ENCODE data around the gene MRPL14. TPM values are rescaled to one million over a fixed set of nuclear protein-coding genes. Genes with fewer than 3 reads are reported as not detected.

Gene MRPL14
- total and polyA plus RNA-seq, 2 of the 8 experiments (the other 6 are each of a cell fraction or from before 2014, with no cell fraction given) = 82.0 to 97.1 TPM

DNA sequence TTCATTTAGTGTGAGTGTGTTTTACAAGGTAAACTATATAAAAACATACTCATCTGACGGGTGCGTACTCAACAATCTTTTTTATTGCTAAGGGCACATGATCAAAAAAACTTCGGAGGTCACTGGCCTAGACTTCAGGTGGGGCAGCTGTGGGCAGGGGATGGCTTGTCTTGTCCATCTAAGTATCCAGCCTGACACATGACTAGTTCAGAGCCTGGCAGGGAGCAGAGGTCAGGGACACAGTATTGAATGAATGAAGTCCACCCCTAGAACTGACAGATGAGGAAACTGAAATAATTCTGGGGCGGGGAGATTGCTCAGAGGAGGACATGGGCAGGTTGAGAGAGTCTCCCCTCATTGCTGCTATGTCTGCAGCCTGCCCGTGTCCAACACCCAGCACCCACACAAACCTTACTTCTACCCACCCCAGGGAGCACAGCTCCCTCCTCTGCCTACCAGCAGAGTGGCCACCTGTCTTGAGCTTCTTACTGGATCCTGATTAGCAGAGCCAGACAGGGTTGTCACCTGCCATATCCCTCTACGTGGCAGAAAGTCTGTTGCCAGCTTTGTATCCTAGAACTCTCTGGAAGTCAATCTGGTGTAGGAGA is 48.9 kb downstream of the MRPL14 start:
- Histone ChIP-seq H2AK5ac (ENCODE audit: low read depth, low read length) (no peak overlapping the region), H3K4ac (replicated peaks; ENCODE audit: insufficient read length, low read depth, low read length) (no peak overlapping the region), H3K79me1 (ENCODE audit: low read depth, low read length) (no peaks in the 10 kb centered on the region), H3K4me3 (ENCODE audit: extremely low read depth in 1 of 4, insufficient read depth in 2 of 4, low read depth in 3 of 4, low read length in 4 of 4) (no peak overlapping the region), H4K5ac (ENCODE audit: insufficient read length, low read depth, low read length) (no peak overlapping the region), H2AFZ (ENCODE audit: low read length) (no peak overlapping the region), H3K4me1 (replicated peaks in 1 of 4; ENCODE audit: control insufficient read depth in 3 of 4, insufficient read depth in 4 of 4, low read length in 3 of 4) (peaks cover 3 to 23% (median 22%) of the 10 kb centered on the region in 4 experiments), H3K36me3 (ENCODE audit: control insufficient read depth in 2 of 4, insufficient read depth in 4 of 4, low read length in 3 of 4) (no peaks in the 10 kb centered on the region), H2BK15ac (ENCODE audit: low read length) (no peak overlapping the region), H3K9me3 (ENCODE audit: insufficient read depth in 2 of 2, low read depth in 1 of 2, low read length in 1 of 2) (no peaks in the 10 kb centered on the region), H4K20me1 (replicated peaks in 1 of 2; ENCODE audit: control insufficient read depth in 1 of 2, insufficient read depth in 2 of 2, low read length in 2 of 2) (no peaks in the 10 kb centered on the region), H3K23ac (ENCODE audit: insufficient read length) (no peak overlapping the region), H4K8ac (ENCODE audit: extremely low read depth, insufficient read depth, low read length) (no peak overlapping the region), H3K27me3 (replicated peaks in 1 of 4; ENCODE audit: control insufficient read depth in 3 of 4, extremely low read depth in 1 of 4, insufficient read depth in 3 of 4, low read length in 3 of 4) (peaks cover 0 to 9% (median 2%) of the 10 kb centered on the region in 4 experiments; a peak in 4 of 7 replicates), H4K91ac (replicated peaks; ENCODE audit: insufficient read length, low read length) (no peak overlapping the region), H2BK5ac (ENCODE audit: low read depth, low read length) (no peak overlapping the region), H3K79me2 (ENCODE audit: control insufficient read depth in 1 of 2, insufficient read depth in 2 of 2, low read length in 2 of 2) (no peaks in the 10 kb centered on the region), H3K4me2 (ENCODE audit: insufficient read depth in 1 of 2, low read depth in 2 of 2, low read length in 2 of 2) (no peak overlapping the region), H3K14ac (ENCODE audit: insufficient read length) (no peak overlapping the region), H3K18ac (ENCODE audit: extremely low read depth, low read length) (no peak overlapping the region), H3K27ac (ENCODE audit: low read depth, low read length) (no peak overlapping the region), H2BK120ac (replicated peaks; ENCODE audit: low read depth, low read length) (no peak overlapping the region), H3K9ac (replicated peaks in 1 of 4; ENCODE audit: extremely low read depth in 1 of 4, low read depth in 3 of 4, low read length in 3 of 4) (no peak overlapping the region), H3K23me2 (ENCODE audit: low read depth, low read length) (peaks cover 8% of the 10 kb centered on the region), H2BK20ac (ENCODE audit: low read length) (no peak overlapping the region), H3K56ac (replicated peaks; ENCODE audit: insufficient read length, low read depth, low read length) (no peak overlapping the region), H2BK12ac (ENCODE audit: low read depth, low read length) (no peak overlapping the region)
- FAIRE-seq (no peak), DNase-seq (ENCODE audit: low read depth in 1 of 2, low spot score in 2 of 2) (no peak)
- POLR2A ChIA-PET (ENCODE audit: partially characterized antibody) = interaction anchor here (0.6 to 1.7 kb wide), 8 partner anchors 65 to 433 kb away, joined by 3 to 5 read pairs (median 4); no protein-coding TSS in a partner anchor
- 93% methylated on average over 6 of the region's 6 CpGs; no CpG with 5 or more reads in 1 of the 2 experiments for WGBS, 2 experiments (ENCODE audit: extremely low coverage in 1 of 2, insufficient coverage in 1 of 2, insufficient read length in 1 of 2, insufficient replicate concordance in 2 of 2, low coverage in 1 of 2, low lambda C conversion rate in 2 of 2, missing lambda C conversion rate in 1 of 2)
- CTCF ChIA-PET (ENCODE audit: partially characterized antibody) = interaction anchor here (0.5 to 5.1 kb wide), 84 partner anchors 10 to 478 kb away, joined by 3 to 59 read pairs (median 4); partner anchors contain the start of gene VEGFA
- no peak for TF ChIP-seq SP1 (IDR thresholded peaks at IDR 0.05; ENCODE audit: low read depth, low read length)
- TF ChIP-seq EP300 (IDR thresholded peaks at IDR 0.05; ENCODE audit: borderline replicate concordance in 1 of 2, low read depth in 2 of 2, low read length in 2 of 2) = no peak
- no peak for TF ChIP-seq POU5F1 (IDR thresholded peaks at IDR 0.05; ENCODE audit: low read depth, low read length)
- no peak for TF ChIP-seq JUN (IDR thresholded peaks at IDR 0.05; ENCODE audit: low read depth, low read length)
- no peak for TF ChIP-seq SIX5 (IDR thresholded peaks at IDR 0.05; ENCODE audit: low read depth, low read length)
- TF ChIP-seq, protein P1, sequence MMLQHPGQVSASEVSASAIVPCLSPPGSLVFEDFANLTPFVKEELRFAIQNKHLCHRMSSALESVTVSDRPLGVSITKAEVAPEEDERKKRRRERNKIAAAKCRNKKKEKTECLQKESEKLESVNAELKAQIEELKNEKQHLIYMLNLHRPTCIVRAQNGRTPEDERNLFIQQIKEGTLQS (IDR thresholded peaks at IDR 0.05; ENCODE audit: insufficient read depth, low read depth, low read length) = no peak
- TF ChIP-seq CHD2 (IDR thresholded peaks at IDR 0.05; ENCODE audit: low read length) = no peak
- TF ChIP-seq CBX8 (IDR thresholded peaks at IDR 0.05; ENCODE audit: borderline replicate concordance, low read depth, low read length) = no peak
- no peak for TF ChIP-seq KDM4A (IDR thresholded peaks at IDR 0.05; ENCODE audit: low read depth, low read length, severe bottlenecking)
- no peak for TF ChIP-seq BRCA1 (IDR thresholded peaks at IDR 0.05; ENCODE audit: low read depth, low read length)
- TF ChIP-seq, protein P2, sequence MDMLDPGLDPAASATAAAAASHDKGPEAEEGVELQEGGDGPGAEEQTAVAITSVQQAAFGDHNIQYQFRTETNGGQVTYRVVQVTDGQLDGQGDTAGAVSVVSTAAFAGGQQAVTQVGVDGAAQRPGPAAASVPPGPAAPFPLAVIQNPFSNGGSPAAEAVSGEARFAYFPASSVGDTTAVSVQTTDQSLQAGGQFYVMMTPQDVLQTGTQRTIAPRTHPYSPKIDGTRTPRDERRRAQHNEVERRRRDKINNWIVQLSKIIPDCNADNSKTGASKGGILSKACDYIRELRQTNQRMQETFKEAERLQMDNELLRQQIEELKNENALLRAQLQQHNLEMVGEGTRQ (IDR thresholded peaks at IDR 0.05; ENCODE audit: low read length) = no peak
- no peak for TF ChIP-seq PHF8 (conservative IDR thresholded peaks at IDR 0.05; ENCODE audit: low read depth, low read length)
